DND-41 (cell line): ENCODE results near the gene ZNF138.
A peak's percentile ranks its signal among the peaks of the same experiment; 100 is the strongest.

Source experiments
- ATAC-seq: fragments of 200-7000 bp; cut with Tn5 transposase; 3 replicates; pipeline ENCODE4 v1.9.1; 2021; ENCODE audit warnings: low read depth; ENCODE audit not compliant: insufficient read depth
- DNase-seq: peaks from one replicate; pipeline ENCODE4 v3.0.0-alpha.2; 2020
- H2AFZ ChIP-seq: 2 replicates; pipeline ENCODE4 v1.6.0; 2012; ENCODE audit warnings: low read depth, low read length
- H3K27ac ChIP-seq: 2 replicates; pipeline ENCODE4 v1.5.1; 2012; ENCODE audit warnings: low read length, inconsistent platforms
- H3K27me3 ChIP-seq: fragments of 200-600 bp; sonication (generic); 2 replicates; pipeline ENCODE4 v1.6.0; 2012; ENCODE audit warnings: low read length, mild to moderate bottlenecking, inconsistent platforms; ENCODE audit not compliant: insufficient read depth, poor library complexity
- H3K36me3 ChIP-seq: 2 replicates; pipeline ENCODE4 v1.5.1; 2012; ENCODE audit warnings: low read length, inconsistent platforms; ENCODE audit not compliant: insufficient read depth
- H3K4me1 ChIP-seq: 2 replicates; pipeline ENCODE4 v1.5.1; 2012; ENCODE audit warnings: mild to moderate bottlenecking, low read length; ENCODE audit not compliant: insufficient read depth
- H3K4me2 ChIP-seq: 2 replicates; pipeline ENCODE4 v1.6.0; 2012; ENCODE audit warnings: mild to moderate bottlenecking, moderate library complexity, low read length, inconsistent platforms; ENCODE audit not compliant: insufficient read depth
- H3K4me3 ChIP-seq, 2 experiments: fragments of 200-600 bp in 1 of 2; shearing (Covaris generic) in 1 of 2; 2 replicates each; pipeline ENCODE4 v1.5.1; 2012 to 2016; ENCODE audit warnings: inconsistent platforms in 2 of 2, low read length in 2 of 2, mild to moderate bottlenecking in 2 of 2, low read depth in 1 of 2, moderate library complexity in 1 of 2
- H3K79me2 ChIP-seq: 2 replicates; pipeline ENCODE4 v1.6.0; 2012; ENCODE audit warnings: low read length, inconsistent platforms; ENCODE audit not compliant: insufficient read depth
- H3K9ac ChIP-seq: 2 replicates; pipeline ENCODE4 v1.6.0; 2012; ENCODE audit warnings: low read depth, mild to moderate bottlenecking, inconsistent platforms, low read length, moderate library complexity
- H3K9me3 ChIP-seq: 2 replicates; pipeline ENCODE4 v1.5.1; 2012; ENCODE audit warnings: low read length, moderate library complexity, mild to moderate bottlenecking, inconsistent platforms; ENCODE audit not compliant: insufficient read depth, severe bottlenecking
- H4K20me1 ChIP-seq: 2 replicates; pipeline ENCODE4 v1.6.0; 2012; ENCODE audit warnings: low read length; ENCODE audit not compliant: insufficient read depth
- EZH2 ChIP-seq: IDR thresholded peaks from 3 replicates; pipeline ENCODE4 v1.6.1; 2012; ENCODE audit warnings: borderline replicate concordance, low read depth, mild to moderate bottlenecking, moderate library complexity, low read length, inconsistent platforms; ENCODE audit not compliant: severe bottlenecking
- TF ChIP-seq, protein P1 (sequence below): IDR thresholded peaks from 2 replicates; pipeline ENCODE4 v1.5.1; 2012; ENCODE audit warnings: borderline replicate concordance, low read length, moderate library complexity, mild to moderate bottlenecking; ENCODE audit not compliant: poor library complexity, severe bottlenecking; ENCODE audit errors: extremely low read depth

ZNF138 gene

DNA sequence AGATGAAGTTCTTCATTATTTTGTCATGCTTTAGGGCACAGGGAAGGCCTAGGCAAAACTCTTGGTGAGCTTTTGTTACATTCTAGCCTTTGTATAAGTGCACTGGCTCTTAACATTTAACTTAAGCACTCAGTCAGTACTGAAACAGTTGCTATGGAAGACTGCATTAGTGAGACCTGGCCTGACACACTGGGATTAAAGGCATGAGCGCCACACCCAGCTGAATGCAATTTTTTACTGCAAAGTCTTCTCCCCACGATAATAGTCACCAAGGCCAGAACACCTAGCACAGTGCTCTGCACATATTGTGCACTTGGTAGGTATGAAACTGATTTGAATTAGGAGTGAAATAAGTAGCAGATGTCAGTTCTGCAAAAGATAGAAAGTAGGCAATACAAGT lies 41.2 kb upstream of the ZNF138 start:
- Histone ChIP-seq H3K27ac (no peak overlapping the region), H3K27me3 (no peaks in the 10 kb centered on the region), H3K4me2 (no peak overlapping the region), H3K9me3 (peaks cover 21% of the 10 kb centered on the region), H3K4me3 (no peak overlapping the region), H2AFZ (no peak overlapping the region), H3K4me1 (peaks cover 12% of the 10 kb centered on the region), H4K20me1 (no peaks in the 10 kb centered on the region), H3K36me3 (no peaks in the 10 kb centered on the region), H3K79me2 (no peaks in the 10 kb centered on the region), H3K9ac (no peak overlapping the region)
- ATAC-seq (no peak), DNase-seq (no peak)
- TF ChIP-seq, protein P1, sequence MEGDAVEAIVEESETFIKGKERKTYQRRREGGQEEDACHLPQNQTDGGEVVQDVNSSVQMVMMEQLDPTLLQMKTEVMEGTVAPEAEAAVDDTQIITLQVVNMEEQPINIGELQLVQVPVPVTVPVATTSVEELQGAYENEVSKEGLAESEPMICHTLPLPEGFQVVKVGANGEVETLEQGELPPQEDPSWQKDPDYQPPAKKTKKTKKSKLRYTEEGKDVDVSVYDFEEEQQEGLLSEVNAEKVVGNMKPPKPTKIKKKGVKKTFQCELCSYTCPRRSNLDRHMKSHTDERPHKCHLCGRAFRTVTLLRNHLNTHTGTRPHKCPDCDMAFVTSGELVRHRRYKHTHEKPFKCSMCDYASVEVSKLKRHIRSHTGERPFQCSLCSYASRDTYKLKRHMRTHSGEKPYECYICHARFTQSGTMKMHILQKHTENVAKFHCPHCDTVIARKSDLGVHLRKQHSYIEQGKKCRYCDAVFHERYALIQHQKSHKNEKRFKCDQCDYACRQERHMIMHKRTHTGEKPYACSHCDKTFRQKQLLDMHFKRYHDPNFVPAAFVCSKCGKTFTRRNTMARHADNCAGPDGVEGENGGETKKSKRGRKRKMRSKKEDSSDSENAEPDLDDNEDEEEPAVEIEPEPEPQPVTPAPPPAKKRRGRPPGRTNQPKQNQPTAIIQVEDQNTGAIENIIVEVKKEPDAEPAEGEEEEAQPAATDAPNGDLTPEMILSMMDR, result no peak
- no peak for TF ChIP-seq EZH2

DNA sequence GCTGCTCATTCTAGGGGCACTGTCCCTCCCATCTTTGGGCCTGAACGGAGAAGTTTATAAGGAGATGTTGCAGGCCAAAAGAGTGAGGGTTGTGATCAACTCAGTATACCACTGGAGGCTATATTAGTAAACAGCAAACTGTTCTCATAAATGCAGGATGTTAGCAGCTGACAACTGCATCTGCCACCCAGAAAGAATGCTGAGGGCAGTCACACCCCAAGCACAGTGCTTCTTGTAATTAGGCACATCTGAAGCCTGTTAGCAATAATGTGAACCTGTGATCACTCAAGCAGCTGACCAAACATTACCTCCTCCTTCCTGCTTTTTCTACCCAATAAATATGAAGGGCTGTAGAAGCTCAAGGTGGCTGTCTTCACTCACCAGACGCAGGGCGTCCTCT lies 38.4 kb upstream of the ZNF138 start:
- no peak overlapping the region for H3K4me2 ChIP-seq
- H4K20me1 ChIP-seq, result no peaks in the 10 kb centered on the region
- H3K27ac ChIP-seq, result 0 out of 2 replicates have a peak overlapping the region, but pooled peaks have one; percentile 28
- H2AFZ ChIP-seq, result 0 out of 2 replicates have a peak overlapping the region, but pooled peaks have one; percentile 22
- peaks cover 12% of the 10 kb centered on the region for H3K4me1 ChIP-seq
- ATAC-seq (peak; percentile 31; the same call in 2 of the 3 replicates), DNase-seq (no peak)
- no peaks in the 10 kb centered on the region for H3K36me3 ChIP-seq
- H3K9me3 ChIP-seq, result no peaks in the 10 kb centered on the region
- H3K4me3 ChIP-seq, result no peak overlapping the region
- no peak overlapping the region for H3K9ac ChIP-seq
- TF ChIP-seq, protein P1, result no peak
- no peak for TF ChIP-seq EZH2
- no peaks in the 10 kb centered on the region for H3K79me2 ChIP-seq
- no peaks in the 10 kb centered on the region for H3K27me3 ChIP-seq

DNA sequence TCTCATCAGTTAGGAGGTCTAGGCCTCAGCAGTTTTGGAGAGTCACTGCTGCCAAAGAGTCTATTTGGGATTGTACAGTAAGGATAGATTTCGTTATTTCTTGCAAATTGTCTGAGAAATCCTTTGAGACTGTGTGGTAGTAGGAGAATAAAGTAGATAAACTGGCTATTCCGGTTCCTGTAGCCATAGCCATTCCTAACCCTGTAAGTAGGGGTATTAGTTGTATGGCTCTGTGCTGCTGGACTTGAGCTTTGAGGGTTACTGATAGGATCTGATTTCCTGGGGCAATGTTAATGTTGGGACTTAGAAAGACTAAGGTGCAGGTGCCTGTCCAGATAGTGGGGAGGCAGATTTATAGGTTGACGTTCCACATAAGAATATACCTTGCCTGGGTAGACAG lies 36.1 kb upstream of the ZNF138 start:
- no peak for DNase-seq
- no peaks in the 10 kb centered on the region for H3K9me3 ChIP-seq
- TF ChIP-seq, protein P1, result no peak
- no peak for TF ChIP-seq EZH2
- H3K4me1 ChIP-seq, result peaks cover 12% of the 10 kb centered on the region
- H3K4me3 ChIP-seq, result no peak overlapping the region
- no peaks in the 10 kb centered on the region for H3K27me3 ChIP-seq
- H3K36me3 ChIP-seq, result no peaks in the 10 kb centered on the region
- H4K20me1 ChIP-seq, result no peaks in the 10 kb centered on the region
- H3K9ac ChIP-seq, result no peak overlapping the region
- no peak overlapping the region for H3K4me2 ChIP-seq
- H2AFZ ChIP-seq, result no peak overlapping the region
- H3K27ac ChIP-seq, result no peak overlapping the region
- H3K79me2 ChIP-seq, result no peaks in the 10 kb centered on the region
- no peak for ATAC-seq

DNA sequence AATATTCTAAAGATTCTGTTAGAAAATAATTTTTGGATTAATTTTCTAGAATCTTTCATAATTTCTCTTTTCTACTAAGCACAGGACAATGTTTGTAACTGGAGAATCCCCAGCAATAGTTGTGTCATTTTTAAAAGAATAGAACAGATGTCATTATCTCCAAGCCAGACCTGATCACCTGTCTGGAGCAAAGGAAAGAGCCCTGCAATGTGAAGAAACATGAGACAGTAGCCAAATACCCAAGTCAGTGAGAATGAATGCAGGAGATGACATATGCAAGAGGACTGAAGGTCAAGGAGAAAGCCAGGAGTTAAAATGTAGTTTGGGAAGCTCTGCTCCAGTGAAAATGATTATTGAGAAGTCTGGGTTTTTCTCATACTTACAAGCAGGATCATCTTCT lies 25.4 kb upstream of the ZNF138 start:
- no peak for TF ChIP-seq EZH2
- TF ChIP-seq, protein P1, result no peak
- no peaks in the 10 kb centered on the region for H3K27me3 ChIP-seq
- H3K4me2 ChIP-seq, result no peak overlapping the region
- H4K20me1 ChIP-seq, result no peaks in the 10 kb centered on the region
- H3K4me1 ChIP-seq, result no peaks in the 10 kb centered on the region
- no peak overlapping the region for H3K9ac ChIP-seq
- no peak overlapping the region for H3K27ac ChIP-seq
- DNase-seq, result no peak
- H3K36me3 ChIP-seq, result no peaks in the 10 kb centered on the region
- H3K9me3 ChIP-seq, result no peaks in the 10 kb centered on the region
- H3K79me2 ChIP-seq, result no peaks in the 10 kb centered on the region
- H2AFZ ChIP-seq, result no peak overlapping the region
- ATAC-seq, result no peak
- H3K4me3 ChIP-seq, result no peak overlapping the region
